Activated CD4-positive, alpha-beta T cell treated with anti-CD3 and anti-CD28 coated beads, Interleukin-2, Interleukin-4, amounts not matched to agents 100 ng/mL and 50 ng/mL, durations not matched to agents 16 hours and 8 hours (primary cell): ENCODE measurements around the gene RPRML.
A peak's percentile ranks its signal among the peaks of the same experiment; 100 is the strongest.
"Not testable (repeated sequence)": the region's sequence is repeated elsewhere in the genome, so short reads cannot be mapped to it uniquely, and the experiment has no call there.

Source experiments
- DNase-seq: peaks from one replicate; pipeline ENCODE4 v3.0.0-alpha.2; 2020; ENCODE audit warnings: low spot score

RPRML gene

DNA sequence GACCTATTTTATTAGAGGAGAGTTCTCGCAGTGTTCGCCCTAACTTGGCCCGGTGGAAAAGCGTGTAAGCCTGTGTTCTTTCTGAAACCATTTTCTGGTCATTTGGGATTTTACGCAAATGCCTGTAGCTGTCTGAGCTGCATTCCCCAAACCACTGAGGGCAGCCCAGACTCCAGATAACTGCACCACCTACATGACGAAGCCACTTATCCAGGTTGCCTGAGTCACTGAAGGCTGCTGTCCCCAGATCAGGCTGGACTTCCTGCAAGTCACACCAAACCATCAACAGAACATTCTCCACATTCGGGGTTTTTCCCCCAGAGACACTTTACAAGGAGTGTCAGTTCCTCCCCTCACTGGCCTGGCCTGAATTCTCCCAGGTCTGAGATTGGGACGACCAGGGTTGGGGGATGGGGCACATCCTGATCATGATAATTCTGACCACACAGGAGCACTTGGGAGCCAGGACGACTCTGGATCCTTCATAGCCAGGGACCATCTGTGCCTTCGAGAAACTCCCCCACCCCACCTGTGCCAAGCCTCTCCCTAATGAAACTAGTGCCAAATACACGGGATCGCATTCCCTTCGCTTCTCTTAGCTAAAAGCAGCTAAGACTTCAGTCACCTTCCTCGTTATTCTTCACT is 2.3 kb downstream of the RPRML start:
- DNase-seq, result no peak

DNA sequence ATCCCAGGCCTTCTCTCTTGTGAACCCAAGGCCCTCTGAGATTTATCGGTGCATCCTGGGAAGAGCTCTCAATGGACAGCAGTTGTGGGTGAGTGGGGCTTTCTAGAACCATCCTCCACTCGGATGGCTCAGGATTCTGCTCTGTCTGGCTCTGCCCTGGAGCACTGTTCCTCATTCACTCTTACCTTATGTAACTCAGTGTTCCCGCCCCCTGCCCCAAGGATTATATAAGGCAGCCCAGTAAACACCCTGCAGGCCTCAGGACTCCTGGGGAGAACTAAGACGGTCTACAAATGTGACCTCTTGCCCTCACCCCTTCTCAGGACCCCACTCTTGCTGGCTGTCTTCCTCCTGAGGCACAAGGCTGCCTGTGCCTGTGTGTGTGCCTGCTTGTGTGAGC is 3.8 kb downstream of the RPRML start:
- no peak for DNase-seq

DNA sequence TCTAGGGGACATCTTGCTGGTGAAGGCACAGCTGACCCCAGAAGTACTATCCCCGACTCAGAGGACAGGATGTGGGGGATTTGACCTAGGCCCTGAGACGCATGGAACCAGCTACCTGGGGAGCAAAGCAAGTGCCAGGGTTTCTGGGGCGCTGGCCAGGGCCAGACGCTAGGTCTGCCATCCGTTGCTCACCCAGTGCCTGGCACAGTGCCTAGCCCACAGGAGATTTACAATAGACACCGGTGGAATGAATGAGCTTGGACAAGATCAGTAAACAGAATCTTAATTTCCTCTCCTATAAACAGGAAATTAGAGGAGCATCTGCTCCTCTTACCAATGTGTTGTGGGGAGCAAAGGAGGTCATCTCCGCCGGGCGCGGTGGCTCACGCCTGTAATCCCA is 5.0 kb downstream of the RPRML start:
- no peak for DNase-seq

DNA sequence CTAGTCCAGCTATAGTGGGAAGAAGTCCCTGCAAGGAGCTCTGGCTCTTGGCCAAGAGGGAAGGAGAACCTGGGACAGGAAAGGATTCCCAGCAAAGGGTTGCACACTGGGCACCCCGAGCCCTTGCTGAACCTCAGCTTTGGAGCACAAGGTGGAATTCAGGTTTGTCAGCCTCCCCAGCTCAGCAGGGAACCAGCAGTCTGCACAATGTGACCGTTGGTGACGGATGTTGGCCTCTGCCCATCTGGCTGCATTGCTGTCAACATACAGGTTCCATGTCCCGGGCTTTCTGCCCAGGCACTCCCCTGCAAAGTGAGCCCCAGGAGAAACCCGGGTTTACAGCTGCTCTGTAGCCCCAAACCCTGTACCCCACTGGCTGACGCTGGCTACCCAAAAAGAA is 6.7 kb downstream of the RPRML start:
- no peak for DNase-seq

DNA sequence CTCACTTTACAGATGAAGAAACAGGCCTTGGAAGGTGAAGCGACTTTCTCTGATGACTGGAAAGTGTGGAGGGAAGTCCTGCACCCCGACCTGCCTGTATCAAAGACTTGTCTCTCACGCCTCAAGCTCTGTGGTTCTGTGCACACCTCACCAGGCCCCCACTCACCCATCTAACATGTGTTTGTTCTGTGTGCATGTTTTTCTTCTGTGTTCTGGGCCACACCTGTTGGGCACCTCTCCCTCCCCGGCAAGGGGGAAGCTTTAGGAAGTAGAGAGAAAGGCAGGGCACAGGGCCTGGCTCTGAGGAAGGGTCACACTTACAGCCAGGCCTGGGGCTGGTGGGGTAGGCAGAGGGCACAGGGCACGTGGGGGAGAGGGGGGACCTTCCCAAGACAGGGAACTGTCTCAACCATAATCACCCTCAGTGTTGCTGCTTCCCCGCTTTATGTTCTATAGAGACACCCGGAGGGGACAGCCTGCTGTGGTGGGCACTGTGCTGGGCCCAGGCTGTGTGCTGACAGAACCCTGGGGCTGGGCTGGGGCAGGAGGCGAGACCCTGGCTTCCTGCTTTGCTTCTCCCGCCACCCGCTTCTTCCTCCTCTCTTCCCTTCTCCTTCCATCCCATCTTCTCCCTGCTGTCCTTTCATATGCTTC is 7.3 kb downstream of the RPRML start:
- DNase-seq, result no peak

DNA sequence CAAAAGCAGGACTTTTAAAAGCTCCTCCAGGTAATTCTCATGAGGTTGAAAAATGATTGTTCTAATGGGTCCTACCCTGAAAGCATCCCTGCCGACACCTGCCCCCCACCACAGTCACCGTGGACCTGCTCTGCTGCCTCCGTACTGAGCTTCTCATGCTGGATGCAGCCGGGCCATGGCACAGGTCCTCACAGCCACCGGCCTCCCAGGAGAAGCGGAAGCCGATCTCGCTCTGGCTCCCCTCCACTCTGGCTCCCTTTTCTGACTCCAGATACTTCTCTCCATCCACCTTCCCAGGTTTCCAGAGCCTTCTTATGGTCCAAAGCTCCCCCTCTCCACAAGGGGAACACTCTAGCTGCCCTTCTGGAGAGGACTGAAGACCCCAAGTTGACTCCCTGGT is 10.2 kb downstream of the RPRML start:
- no peak for DNase-seq

DNA sequence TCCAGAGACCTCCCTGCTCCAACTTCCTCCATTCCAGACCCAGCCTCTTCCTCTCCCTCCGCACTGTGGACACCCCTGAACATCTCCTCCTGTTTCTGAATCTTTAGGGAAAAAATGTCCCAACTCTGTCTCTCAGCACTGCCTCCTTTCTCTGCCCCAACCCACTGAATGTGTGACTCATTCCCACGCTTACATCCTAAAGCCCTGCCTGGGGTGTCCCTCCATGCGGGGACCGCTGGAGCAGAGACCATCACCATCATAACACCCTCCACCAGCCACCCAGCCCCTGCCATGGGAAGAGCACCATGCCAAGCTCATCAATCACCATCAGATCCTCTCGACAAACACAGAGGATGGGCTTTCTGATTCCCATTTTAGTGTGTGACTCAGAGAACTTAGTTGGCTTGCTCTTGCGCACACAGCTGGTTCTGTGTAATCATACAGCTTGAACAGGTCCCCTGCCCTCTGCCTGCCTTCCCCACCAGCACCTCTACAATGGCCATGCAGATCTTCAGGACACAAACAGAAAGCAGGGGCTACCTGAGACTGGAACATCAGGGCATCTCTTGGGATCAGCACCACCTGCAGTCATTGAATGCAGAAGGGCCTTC is 10.7 kb downstream of the RPRML start:
- no peak for DNase-seq

DNA sequence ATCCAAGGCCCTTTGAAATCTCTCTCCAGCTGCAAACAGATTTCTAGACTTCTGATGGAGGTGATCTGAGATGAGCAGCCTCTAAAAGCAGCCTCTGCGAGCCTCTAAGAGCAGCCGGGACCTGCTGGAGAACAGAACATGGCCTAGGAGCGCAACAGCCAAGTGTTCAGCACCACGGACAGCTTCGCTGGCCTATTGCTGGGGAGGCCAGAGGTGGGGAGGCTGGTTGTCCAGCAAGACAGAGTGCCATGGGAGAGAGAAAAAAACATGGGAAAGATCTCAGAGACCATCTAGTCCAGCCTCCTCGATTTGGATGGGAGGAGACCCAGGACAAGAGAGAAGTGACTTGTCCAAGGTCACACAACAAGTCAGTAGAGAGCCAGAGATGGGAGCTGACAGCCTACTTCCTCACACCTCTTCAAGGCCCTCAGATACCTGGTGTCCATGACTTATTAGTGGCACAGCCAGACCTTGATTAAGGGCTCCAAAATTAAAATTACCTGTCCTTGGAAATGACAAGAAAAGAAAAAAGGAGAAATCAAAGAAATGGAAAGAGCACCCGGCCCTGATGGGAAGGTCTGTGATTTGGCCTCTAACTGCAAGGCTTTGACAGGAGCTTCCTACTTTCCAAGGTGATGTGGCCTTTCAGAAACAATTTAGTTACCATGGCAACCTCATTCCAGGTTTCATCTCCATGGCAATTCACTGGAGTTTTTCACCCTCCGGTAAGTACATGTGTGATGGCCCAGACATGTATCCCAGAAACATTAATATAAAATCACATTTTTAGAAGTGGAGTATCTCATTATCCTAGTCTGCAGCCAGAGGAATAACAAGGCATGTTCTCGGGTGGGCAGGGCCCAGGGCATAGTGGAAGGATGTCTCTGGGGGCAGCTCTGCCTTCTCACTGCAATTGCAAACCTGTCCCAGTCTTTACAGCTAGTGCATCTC is 14.5 kb downstream of the RPRML start:
- DNase-seq, result no peak

DNA sequence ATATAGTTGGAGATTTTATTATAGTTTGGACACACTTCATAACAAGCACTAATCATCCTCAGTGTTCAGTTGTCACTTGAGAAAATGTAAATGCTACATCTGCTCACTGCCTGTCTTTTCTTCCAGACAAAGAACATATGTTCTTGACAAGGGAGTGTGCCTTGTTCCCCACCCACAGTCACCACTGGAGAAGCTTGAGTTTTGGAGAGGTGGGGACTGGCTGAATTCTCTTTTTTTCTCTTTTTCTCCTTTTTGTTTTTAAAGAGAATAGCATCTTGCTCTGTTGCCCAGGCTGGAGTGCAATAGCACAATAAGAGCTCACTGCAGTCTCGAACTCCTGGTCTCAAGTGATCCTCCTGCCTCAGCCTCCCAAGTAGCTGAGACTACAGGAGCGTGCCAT is 15.5 kb downstream of the RPRML start:
- DNase-seq, result no peak

DNA sequence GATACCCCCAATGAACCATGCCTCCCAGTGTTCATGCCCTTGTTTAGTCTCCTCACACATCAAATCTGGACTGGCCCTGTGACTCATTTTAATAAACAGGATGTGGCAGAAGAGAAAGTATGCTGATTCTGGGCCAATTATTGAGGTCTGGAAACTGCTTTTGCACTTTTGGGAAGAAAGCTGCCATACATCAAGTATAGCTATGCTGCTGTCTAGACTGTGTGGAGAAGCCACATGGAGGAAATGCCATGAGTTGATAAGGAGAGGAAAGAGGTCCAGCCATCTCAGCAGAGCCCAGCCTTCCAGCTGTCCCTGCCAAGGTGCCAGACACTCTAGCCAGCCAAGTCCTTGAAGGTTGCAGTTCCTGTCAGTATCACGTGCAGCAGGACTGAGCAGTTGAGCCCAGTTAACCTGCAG is 16.7 kb downstream of the RPRML start:
- peak; percentile 60 for DNase-seq

DNA sequence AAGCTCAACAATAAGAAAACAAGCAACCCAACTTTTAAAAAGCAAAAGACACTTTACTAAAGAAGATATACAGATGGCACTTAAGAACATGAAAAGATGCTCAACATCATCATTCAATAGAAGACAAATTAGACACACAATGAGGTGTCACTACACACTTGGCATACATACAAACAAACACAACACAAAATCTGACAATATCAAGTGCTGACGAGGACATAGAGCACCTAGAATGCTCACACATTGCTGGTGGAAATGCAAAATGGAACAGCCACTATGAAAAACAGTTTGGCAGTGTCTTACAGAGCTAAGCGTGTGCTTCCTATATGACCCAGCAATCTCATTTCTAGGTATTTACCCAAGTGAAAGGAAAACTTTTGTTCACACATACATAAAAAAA is 18.9 kb downstream of the RPRML start:
- DNase-seq, result no peak

DNA sequence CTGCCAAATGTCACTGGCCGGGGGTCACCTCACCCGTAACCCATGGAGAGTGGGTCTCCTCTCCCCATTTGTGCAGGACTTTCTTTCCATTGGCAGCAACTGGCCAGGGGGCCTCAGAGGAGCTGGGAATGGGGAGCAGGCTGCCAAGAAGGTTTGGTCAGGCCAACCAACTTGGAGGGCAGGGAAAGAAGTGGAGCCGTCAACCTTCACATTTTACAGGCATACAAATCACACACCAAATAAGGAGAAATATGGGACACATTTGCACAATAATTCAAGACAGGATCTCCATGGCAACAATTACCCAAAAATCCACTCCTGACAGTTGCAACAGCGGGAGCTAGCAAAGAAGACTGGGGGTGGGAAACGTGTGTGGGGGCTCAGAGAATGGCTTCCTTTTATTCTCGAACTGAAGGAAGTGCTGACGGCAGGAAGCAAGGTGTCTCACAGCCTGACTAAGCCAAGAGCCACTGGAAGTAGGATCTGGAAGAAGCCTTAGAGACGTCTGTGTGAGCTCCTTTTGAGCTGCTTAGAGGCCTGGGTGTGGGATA is 20.9 kb downstream of the RPRML start:
- DNase-seq, result no peak

DNA sequence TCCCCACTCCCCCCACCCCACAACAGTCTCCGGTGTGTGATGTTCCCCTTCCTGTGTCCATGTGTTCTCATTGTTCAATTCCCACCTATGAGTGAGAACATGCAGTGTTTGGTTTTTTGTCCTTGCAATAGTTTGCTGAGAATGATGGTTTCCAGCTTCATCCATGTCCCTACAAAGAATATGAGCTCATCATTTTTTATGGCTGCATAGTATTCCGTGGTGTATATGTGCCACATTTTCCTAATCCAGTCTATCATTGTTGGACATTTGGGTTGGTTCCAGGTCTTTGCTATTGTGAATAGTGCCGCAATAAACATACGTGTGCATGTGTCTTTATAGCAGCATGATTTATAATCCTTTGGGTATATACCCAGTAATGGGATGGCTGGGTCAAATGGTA is 25.9 kb downstream of the RPRML start:
- not testable (repeated sequence) for DNase-seq

DNA sequence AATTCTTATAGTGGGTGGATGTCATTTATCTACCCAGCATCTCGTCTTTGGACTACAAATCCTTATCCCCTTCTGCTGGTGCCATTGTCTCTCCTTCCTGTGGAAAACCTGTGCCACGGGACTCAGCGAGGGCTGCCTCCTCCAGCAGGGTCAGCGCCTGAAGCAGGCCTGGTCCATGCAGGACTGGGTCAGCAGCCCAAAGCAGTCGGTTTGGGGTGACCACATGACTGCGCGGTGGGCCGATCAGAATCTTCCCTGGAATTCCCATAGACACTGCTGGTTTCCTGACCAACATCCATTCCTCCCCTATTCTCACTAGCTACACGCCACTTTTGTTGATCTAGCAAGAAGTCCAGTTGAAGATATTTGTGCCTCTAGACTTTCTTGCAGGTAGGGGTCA is 26.9 kb downstream of the RPRML start:
- no peak for DNase-seq

DNA sequence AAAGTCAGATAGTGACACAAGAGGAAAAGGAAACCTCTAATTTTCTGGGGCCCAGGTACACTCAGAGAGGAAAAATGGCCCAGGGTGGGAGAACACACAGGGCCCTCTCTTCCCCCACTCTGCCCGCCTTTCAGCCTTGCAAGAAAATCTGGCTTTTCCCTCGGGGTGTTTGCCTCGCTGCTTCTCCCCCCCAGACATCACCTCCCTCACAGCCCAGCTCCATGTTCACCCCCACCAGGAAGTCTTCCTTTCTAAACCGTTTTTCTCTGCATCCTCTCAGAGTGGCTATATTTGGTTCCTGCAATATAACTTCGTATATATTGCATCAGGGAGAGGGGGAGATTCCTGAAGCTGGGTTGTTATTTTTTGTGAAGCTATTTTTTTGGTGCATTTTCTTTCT is 27.3 kb downstream of the RPRML start:
- no peak for DNase-seq

DNA sequence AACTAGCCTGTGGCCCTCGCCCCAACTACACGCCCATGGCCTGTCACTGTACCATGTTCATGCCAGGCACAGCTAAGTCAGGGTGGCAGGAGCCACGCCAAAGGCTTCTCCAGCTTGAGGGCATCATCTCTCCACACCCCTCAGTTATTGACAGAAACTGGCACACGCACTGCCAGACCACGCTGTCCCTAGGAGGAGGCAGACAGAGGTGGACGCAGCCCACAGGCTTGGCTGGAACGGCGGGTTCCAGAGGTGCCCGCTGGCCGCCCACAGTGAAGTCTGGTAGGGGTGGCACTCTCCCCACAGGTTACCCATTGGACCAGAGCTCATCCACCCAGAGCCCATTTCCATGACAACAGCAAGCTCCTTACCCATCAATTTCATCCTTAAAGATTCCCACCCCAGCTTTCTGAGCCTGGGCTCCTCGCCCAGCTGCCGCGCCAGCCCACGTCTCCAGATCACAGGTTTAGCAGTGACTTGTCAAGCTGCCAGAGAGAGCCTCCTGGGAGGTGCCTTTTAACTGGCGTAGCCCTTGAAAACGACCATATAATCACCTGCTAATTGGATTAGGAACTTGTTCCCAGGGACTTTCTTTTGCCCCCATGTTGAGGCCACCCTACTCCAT is 27.9 kb downstream of the RPRML start:
- DNase-seq, result no peak

DNA sequence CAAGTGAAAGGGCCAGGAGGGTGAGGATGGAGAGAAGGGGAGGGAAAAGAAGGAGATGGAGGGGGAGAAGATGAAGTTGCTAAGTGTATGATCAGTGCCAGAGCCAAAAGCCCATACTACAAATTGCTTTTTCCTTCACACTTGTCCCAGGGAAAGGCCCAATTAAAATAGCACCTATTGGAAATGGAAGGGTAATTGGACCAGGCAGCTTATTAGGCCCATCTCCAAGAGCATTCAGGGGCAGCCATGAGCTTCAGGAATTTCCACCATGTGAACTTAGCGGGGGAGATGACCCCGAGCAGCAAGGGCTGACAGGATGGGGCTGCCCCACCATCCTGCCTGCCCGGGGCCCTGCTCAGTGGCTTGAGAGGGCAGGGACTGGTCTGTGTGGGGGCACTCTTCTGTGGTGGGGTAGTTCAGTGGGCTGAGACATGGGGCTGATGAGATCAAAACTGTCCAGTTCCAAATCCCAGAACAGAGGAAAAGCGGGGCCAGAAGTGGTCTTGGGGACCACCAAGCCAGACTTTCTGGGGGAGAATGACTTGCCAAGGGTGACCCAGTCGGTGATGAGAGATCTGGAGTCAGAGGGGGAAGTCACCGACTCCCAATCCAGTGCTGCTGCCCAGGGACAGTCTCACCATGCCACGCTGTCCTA is 28.6 kb downstream of the RPRML start:
- no peak for DNase-seq

DNA sequence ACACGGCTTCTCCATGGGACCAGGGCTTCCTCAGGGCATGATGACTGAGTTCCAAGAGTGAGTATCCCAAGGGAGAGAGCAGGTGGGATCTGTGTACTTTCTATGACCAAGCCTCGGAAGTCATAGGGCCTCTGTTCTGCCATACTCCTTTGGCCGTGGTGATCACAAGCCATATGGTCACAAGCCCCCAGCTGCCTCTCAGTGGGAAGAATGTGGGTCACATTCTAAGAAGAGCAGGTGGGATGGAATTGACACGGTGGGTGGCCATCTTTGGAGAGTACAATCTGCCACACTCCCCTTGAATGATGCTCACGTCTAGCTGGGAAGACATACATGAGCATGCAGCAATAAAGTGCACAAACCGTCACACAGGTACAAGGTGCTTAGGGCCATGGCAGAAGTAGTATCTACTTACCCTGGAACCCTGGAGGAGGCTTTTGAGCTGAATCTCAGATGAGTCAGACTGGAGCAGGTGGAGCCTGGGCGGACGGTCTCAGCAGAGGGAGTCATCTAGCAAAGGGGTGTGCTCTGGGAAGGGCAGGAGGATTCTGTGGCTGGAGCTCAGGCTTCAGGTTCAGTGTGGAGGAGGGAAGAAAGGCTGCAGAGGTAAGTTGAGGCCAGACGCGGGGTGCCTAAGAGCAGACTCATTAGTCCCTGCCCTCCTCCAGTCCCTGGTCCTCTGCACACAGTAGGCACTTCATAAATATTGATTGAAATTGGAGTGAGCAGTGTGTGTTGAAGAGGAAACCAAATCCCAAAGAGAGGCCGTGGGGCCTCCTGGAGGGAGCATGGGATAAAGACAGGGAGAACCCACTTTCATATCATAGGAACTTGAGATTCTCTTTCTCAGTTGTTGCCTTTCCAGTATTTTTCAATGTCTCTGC is 29.5 kb downstream of the RPRML start:
- no peak for DNase-seq

DNA sequence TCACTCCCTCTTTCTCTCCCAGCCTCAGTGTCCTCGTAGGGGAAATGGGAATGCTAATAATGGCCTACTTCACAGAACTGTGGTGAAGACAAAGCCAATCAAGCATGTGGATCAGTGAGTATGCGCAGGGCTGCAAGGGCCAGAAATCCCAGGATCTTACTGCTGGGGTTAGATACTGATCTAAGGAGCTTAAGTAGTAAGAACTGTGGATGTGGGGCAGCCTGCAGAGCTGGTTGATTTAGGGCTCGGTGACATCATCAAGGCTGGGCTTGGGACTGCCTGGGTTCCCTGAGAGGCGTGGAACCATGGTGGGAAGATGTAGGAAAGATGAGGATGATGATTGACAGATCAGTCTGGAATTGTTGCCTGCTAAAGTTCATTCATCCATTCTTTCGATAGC is 30.5 kb downstream of the RPRML start:
- no peak for DNase-seq

DNA sequence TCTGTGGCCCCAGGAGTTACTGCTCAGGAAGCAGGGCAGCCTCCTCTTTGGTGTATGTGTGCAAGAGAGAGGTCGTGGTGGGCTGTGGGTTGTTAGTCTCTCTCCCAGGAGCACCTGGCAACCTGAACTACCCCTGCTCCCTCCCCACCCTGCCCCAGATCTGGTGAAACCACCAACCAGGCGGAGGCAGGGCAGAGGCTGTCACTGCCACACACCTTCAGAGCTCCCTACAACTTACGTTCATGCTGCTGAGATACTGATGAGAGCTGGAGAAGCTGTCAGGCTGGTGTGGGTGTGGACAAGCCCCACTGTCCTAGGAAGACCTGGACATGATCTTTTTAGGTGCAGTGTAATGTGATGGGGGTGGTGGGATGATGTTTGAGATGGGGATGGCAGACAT is 31.8 kb downstream of the RPRML start:
- no peak for DNase-seq
